HG03575 (cell line): ENCODE results near the gene RCAN3.
"Not testable (repeated sequence)": the region's sequence is repeated elsewhere in the genome, so short reads cannot be mapped to it uniquely, and the experiment has no call there.

ENCODE experiments used
- ATAC-seq: cut with Tn5 transposase; IDR thresholded peaks from one replicate; pipeline ENCODE4 v1.9.1; 2021; ENCODE audit not compliant: unreplicated experiment, insufficient number of reproducible peaks, low FRiP score; ENCODE audit errors: extremely low read depth

RCAN3 gene

DNA sequence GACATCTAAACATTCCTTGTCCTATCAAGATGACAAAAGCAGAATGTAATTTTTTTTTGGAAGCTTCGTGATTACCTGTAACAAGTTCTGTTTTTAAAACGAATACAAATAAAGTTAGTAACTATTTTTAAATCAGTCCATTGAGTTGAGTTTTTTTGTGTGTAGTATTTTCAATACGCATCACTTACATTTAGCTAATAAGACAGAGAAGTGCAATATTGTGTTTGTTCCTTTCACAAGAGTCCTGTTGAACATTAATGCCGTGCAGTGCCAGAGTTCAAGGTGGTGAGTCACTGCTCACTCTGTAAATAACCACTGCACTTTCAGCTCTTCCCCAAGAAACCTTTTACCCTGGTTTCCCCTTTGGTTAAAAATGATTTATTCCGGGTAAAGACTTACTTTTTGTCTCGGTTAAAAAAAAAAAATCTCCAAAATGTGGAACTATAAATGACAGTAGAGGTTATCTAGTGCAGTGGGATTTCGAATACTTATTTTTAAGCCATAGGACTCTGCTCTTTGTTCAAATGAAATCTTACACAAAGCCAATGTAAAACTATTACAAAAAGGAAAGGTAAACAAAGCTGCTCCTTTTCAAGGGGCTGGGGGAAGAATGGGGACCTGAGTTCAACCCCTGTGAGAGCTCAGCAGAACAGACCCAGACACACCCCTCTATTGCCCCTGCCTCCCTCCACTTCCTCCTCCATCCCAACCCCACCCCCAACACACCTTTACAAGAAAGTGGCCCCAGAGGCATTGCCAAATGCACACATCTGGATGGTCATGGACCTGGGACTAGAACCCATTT lies 38.5 kb downstream of the RCAN3 start:
- ATAC-seq, result no peak

DNA sequence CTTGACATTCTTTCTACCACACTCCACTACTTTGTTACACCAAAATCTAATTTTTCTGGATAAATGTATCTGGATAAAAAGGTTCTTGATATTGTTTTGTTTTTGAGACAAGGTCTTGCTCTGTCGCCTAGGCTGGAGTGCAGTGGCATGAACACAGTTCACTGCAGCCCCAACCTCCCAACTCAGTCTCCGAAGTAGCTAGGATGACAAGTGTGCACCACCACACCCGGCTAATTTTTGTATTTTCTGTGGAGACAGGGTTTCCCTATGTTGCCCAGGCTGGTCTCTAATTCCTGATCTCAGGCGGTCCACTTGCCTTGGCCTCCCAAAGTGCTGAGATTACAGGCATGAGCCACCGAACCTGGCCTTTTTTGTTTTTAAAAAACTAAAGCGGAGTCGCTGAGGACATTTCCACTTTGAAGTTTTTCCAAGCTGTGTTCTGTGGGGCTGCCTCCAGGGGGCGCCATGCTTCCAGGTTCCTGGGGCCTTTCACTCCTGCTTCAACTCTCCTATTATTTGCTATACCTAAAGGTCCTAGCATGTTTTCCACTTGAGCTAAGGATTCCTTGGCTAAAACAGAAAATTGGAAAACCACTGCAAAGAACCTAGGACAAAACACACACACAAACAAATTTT lies 39.2 kb downstream of the RCAN3 start:
- ATAC-seq, result no peak

DNA sequence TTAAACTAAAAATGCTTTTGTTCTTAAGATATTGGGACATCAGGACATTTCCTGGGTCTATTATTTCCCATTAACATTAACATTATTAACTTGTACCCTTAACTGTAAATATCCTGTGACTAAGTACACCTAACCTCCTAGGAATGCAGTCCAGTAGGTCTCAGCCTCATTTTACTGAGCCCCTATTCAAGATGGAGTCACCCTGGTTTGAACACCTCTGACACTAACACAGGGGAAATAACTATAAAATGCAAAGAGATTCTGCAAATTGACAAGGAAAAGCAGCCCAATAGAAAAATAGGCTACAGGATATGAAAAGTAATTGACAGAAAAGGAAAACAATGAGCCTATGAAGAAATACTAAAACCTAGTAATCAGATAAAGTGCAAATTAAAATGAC lies 41.6 kb downstream of the RCAN3 start:
- ATAC-seq, result no peak

DNA sequence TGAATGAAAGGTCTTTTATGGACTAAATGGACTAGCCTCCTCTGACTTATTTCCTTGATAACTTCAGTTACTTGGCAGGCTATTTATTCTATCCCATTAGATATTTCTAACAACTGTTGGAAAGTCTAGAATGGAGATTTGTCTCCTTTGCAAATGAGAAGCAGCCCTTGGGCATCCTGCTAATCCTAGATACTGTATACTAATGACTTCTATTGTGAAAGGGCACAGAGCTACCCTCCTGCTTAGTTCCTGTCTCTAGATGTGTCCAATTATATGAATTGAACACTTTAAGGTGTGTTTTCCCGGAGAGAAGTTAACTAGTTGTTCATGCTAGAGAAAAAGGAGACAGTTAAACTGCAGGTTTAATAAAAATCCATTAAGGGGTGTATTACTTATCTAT lies 43.0 kb downstream of the RCAN3 start:
- no peak for ATAC-seq

DNA sequence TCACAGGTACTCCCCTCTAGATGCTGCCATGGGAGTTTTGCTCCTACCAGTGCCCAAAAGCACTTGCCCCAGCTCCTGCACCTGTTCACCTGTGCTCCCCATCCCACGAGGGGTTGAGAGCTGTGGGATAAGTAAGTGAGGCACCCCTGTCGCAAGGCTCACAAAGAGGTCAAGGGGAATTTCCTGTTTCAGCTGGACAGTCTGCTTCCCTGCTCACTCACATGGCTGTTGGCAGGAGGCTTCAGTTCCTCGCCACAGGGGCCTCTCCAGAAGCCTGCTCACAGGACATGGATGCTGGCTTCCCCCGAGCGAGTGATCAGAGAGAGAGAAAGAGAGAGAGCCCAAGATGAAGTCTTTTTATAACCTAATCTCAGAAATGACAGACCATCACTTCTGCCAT lies 44.6 kb downstream of the RCAN3 start:
- no peak for ATAC-seq

DNA sequence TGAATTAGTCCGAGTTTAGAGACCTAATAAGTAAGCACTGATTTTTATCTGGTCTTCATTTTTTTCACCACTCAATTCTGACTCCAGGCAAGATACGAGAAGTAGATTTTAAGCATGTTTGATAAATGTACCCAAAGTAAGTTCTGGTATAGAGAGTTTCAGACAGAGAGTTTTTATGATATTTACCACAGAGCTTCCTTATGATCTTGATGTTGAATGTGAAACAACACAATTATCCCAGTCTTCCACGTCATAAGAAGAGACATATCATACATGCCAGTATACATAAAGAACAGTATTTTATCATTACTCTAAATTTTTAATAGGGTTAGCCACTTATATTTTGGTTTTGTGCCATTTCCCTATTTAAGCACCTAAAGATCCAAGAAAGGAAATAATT lies 45.4 kb downstream of the RCAN3 start:
- no peak for ATAC-seq

DNA sequence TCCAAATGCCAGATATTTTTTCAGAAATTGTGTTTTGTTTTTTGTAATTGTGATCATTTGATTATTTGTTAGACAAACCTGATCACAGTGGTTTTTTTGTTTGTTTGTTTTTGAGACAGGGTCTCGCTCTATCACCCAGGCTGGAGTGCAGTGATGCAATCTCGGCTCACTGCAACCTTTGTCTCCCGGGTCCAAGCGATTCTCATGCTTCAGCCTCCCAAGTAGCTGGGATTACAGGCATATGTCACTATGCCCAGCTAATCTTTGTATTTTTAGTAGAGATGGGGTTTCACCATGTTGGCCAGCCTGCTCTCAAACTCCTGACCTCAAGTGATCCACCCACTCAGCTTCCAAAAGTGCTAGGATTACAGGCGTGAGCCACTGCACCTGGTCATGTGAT lies 46.6 kb downstream of the RCAN3 start:
- not testable (repeated sequence) for ATAC-seq

DNA sequence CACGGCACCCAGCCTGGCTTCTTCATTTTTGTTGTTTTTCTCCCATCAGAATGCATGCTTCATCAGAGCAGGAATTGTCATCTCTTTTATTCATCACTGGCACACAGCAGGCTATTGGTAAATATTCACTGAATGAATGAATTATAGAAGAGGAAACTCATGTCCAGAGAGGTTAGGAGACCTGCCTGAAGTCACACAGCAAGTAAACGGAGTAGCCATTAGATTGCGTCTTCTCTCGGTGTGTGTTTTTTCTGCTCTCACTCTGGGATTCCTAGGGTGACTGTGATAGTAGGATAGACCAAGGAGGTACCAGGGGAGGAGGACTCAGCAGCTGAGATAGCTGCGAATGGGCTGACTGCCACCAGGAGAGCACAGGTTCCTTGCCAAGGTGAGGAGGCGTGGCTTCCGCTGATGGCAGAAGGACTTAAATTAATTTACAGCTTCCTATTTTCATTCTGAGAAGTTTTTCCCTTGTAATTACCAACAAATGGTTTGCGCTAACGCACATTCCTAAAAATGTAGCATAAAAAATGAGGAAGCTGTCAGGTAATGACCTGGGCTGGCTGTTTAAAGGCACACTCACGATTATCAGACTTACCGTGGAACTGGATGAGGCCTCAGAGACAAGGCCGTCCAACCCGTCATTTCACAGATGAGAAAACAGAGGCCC lies 48.8 kb downstream of the RCAN3 start:
- ATAC-seq, result no peak

DNA sequence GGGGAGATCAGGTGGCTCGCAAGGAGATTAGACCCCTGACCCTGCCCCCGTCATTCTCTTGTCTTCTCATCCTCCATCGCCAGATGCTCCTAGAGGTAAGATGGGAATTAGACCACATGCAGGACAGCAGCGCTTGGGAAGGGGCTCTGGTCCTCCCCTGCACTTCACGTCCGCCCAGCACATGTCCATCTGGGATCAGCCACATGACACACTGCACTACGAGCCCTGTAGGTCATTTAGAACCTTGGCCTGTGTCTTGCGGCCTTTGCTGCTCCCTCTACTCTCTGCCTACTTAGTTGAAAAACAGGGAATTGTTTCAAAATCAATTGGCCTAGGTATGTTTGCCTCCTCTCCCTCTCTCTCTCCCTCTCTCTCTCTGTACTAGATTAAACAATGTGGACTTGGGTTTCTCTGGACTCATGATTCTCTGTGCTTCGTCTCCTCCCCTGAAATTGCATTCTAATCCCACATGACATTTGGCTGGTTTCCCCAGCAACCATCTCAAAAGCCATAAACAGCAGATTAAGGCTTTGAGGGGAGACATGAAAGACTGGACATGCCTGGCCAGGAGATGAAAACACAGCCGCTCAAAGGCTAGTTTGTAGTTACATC lies 49.4 kb downstream of the RCAN3 start:
- ATAC-seq, result no peak

DNA sequence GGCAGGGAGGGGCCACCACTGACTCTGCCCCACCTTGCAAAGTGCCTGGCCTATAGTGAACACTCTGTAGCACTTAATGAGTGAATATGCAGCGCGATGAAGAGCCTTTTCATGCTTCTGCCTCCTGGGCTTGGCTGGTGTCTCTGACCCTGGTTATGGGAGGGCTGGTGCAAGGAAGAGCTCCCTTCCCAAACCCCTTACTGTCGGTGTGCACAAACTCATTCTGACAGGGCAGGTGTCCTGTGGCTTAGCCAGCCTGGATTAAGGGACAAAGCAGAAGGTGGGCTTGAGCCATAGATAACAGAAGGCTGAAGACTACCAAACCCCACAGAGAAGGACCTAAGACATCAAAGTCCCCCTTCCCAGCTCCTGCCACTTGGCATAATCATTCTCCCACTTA lies 51.3 kb downstream of the RCAN3 start:
- no peak for ATAC-seq

DNA sequence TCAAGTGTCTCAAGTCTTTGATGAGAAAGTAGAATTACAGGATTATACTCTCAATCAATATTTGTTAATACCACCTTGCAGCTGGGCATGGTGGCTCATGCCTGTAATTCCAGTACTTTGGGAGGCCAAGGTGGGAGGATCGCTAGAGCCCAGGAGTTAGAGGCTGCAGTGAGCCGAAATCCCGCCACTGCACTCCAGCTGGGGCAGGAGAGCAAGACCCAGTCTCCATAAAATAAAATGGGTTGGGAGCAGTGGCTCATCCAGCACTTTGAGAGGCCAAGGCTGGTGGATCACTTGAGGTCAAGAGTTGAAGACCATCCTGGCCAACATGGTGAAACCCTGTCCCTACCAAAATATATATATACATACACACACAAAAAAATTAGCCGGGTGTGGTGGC lies 52.1 kb downstream of the RCAN3 start:
- no peak for ATAC-seq

DNA sequence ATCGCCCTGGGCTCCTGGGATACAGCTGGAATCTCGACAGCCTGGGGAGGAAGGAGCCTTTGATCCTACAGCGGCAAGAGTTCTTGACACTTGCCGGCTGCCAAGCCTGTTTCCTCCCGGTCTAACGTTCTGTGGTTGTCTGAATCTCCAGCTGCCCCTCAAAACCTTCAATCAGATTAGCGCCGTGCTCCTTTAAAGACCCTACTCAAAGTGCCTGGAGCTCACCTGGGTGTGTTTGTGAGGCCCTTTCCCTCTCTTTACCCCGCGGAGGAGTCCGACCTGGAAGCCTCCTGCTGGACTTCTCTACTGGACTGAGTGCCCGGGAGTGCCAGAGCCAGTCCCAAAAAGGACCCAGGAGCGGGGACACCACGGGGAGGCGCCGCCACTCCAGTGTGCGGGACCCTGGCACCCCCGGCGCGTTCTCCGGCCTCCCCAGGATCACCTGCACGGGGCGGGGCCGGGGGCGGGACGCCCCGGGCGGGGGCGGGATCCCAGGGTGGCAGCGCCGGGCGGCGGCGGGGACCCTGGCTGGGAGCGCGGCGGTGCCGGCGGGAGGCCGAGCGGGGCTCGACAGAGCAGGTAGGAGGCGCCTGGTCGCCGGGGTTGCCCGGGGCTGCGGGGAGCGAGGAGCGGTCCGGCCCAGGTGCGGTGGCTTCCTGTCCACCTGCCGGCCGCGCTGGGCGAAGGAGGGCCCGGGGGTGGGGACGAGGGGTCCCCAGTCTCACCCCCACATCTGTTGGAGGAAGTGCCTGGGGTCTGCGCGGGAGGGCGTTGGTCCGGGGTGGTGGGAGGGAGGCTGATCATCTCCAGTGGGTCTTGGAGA lies 53.2 kb downstream of the RCAN3 start, which contains the start of gene NCMAP:
Gene NCMAP, plus strand, starts transcription at position 497 of the 823 bp plus-strand sequence. CDS start 39,344 bp downstream, outside the sequence.
- no peak for ATAC-seq

DNA sequence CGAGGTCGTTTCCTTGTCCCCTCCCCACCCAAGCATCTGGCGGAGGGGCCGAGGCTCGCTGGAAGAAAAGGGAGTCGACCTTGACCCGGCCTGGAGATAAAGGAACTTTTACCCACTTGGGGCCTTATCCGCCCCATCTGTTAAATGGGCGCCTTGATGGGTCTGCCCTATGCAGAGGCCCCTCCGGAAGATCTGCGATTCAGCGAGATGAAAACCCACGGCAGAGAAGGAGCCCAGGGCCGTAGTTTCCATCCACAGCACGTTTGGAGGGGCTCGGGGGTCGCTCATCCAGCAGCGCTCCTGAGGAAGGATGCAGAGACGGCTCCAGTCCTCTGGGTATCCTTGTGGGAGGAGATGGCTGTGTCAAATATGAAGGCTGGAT lies 53.8 kb downstream of the RCAN3 start:
- ATAC-seq, result no peak

DNA sequence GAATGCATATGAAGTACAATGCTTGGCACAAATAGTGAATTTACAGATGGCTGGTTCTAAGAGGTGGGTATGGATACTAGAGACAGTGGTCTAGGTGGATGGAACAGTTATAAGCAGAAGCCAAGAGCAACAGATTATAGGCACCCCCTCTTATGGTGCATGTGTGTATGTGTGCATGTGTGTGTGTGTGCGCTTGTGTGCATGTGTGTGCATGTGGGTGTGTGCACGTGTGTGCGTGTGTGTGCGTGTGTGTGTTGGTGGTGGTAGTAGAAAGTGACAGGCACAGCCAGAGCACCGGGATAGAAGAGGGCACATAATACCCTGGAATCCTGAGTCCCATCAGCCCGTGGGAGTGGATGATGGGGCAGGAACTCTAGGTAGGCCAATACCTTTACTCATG lies 54.6 kb downstream of the RCAN3 start:
- ATAC-seq, result no peak

DNA sequence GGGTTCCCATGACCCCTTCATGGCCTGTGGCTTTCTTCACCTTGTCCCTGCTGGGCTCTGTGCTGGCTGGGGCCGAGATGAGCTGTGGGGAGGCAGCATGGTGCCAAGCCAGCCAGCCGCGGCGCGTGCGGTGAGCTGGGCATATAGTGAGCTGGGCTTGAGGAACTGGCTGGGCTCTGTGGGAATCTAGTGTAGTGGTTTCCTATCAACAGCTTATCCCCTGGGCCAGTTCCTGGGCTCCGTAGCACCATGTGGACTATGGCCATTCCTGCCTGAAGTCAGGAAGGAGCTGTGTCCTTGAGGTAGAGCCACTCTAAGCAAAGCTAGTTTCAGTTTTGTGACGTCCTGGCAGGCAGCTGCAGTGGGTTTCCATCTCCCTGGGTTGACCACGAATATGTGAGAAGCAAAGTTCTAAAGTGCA lies 55.1 kb downstream of the RCAN3 start:
- ATAC-seq, result no peak

DNA sequence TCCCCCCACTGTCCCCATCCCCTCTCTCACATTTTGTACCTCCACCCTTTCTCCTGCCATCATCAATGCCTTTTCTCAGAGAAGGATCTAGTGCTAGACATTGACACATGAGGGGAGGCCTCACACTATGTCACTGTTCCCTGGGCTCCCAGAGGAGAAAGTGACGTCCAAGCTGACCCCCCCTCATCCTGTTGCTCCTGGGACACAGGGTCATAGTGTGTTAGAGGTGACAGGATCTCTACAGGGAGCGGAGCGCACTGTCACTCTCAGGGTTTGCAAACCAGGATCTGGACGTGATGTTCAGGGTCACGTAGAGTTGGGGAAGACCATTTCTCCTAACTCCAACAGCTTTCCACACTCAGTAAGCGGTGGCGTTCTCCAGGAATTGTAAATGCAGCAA lies 55.8 kb downstream of the RCAN3 start:
- no peak for ATAC-seq

DNA sequence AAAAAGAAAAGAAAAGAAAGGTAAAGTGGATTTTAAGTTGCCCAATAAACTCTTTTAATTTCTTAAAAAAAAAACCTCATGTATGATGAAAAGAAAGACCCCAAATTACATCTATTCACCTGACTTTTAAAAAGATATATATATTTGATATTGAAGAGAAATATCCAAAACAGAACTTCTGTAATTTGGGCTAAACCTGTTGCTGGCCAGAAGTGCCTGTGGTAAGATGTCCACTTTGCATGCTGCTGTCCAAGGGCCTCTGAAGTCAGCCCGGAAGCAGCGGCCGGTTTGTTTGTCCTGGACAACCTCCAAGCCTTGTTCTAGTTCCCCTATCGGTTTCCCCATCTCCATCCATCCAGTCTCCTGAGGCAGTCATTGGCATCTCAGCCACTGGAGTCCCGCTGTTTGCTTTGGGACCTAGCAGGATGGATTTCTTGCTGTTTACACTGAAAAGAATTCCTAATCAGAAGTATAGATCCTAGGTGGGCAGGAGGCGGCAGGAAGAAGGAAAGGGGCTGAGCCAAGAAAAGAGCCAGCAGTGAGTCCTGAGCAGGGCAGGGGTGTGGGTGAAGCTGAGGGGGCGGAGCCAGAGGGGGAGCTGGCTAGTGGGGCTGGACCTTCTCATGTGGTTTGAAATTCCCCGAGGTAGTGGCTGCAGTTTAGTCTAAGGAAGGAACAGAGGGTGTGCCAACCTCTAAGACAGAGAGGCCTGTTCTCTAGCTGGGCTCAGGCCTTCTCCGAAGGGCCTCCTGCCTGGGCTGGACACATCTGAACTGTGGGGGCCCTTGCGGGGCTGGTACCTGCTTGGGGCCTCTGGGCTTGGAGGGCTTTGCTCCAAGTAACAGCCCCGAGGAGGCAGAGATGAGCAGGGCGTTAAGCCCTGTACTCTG lies 56.5 kb downstream of the RCAN3 start:
- ATAC-seq, result no peak

DNA sequence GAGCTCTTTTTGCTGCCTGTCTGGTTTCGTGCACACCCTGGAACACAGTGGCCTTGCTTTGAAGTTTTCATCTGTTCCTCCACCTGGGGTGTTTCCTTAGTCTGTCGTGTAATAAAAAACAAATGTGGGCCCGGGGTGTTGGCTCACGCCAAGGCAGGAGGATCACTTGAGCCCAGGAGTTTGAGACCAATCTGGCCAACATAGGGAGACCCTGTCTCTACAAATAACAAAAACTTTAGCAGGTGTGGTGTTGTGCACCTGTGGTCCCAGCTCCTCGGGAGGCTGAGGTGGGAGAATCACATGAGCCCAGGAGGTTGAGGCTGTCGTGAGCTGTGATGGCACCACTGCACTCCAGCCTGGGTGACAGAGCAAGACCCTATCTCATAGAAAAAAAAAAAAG lies 57.7 kb downstream of the RCAN3 start:
- no peak for ATAC-seq
